ENCODE measurements around the gene DIPK1B.
A peak's percentile ranks its signal among the peaks of the same experiment; 100 is the strongest.

The DIPK1B gene

DNA sequence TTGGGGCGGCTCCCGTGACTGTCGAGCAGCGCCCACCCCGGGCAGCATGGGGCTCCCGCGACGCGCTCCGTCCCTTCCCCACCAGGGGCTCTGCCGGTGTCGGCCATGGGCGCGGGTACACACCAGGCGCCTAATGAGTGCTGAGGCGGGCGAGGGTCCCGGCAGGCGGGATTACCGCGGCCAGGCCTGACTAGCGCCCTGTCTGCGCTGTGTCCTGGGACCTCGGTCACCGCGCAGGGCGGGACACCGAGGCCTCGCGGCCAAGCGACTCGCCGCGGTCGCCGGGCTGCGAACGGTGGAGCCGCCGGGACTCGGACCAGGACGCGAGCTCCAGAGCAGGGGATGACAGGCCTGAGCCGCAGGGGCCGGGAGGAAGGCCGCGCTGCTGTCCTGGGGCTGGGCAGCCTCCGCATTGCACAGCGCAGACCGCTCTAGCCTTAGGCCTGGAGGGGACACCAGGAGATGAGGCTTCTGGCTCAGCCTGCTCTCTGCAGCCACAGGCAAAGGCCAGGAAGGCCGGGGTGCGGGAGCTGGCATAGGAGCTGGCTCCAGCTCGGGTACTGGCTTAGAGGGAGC is 16.3 kb downstream of the DIPK1B start:
- H3K27ac ChIP-seq (ENCODE audit: low read depth, low read length), result peak overlapping the region; percentile 79

DNA sequence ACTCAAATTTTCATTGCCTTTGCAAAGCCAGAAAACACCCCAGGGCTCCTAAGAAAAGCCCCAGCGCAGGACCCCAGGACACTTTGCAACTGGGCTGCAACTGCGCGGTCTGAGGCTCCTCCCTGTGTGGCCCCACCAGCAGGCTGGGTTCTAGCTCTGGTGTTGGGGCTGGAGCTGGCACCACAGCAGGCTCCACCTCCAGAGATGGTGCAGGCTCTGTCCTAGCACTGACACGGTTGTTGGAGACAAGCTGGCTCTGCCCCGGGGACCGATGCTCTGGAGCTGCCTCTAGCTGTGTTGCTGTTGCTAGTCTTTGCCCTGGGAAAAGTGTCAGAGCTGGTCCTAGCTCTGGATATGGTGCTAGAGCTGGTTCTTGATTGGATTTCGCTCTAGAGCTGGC is 16.8 kb downstream of the DIPK1B start:
- H3K27ac ChIP-seq (ENCODE audit: low read depth, low read length), result no peak overlapping the region
- H3F3A ChIP-seq (ENCODE audit: control insufficient read depth, insufficient read depth), result peaks cover 34% of the 10 kb centered on the region
- no peak for TF ChIP-seq EZH2phosphoT487 (IDR thresholded peaks at IDR 0.05; ENCODE audit: borderline replicate concordance, low read length)
- TF ChIP-seq, protein P1, sequence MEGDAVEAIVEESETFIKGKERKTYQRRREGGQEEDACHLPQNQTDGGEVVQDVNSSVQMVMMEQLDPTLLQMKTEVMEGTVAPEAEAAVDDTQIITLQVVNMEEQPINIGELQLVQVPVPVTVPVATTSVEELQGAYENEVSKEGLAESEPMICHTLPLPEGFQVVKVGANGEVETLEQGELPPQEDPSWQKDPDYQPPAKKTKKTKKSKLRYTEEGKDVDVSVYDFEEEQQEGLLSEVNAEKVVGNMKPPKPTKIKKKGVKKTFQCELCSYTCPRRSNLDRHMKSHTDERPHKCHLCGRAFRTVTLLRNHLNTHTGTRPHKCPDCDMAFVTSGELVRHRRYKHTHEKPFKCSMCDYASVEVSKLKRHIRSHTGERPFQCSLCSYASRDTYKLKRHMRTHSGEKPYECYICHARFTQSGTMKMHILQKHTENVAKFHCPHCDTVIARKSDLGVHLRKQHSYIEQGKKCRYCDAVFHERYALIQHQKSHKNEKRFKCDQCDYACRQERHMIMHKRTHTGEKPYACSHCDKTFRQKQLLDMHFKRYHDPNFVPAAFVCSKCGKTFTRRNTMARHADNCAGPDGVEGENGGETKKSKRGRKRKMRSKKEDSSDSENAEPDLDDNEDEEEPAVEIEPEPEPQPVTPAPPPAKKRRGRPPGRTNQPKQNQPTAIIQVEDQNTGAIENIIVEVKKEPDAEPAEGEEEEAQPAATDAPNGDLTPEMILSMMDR (IDR thresholded peaks at IDR 0.05; ENCODE audit: low read depth, low read length, poor library complexity, severe bottlenecking), result no peak

More for the DNA sequence above, 16.3 kb downstream of the DIPK1B start:
- peaks cover 39% of the 10 kb centered on the region for H3F3A ChIP-seq (ENCODE audit: control insufficient read depth, insufficient read depth)
- peak overlapping the region; percentile 83 for H3K4me2 ChIP-seq (ENCODE audit: low read length)
- H3K79me2 ChIP-seq (ENCODE audit: control insufficient read depth, low read length), result peaks cover 62% of the 10 kb centered on the region
- H3K36me3 ChIP-seq (ENCODE audit: control insufficient read depth, low read length), result peaks cover 50% of the 10 kb centered on the region
- peaks cover 32% of the 10 kb centered on the region for H3K4me1 ChIP-seq (ENCODE audit: control insufficient read depth, low read length)
- H4K20me1 ChIP-seq (ENCODE audit: control insufficient read depth, insufficient read depth, low read depth, low read length), result peaks cover 24% of the 10 kb centered on the region
- no peaks in the 10 kb centered on the region for H3K9me3 ChIP-seq (ENCODE audit: control insufficient read depth, insufficient read depth, low read length)
- TF ChIP-seq, protein P1 (IDR thresholded peaks at IDR 0.05; ENCODE audit: low read depth, low read length, poor library complexity, severe bottlenecking), result no peak
- TF ChIP-seq EZH2phosphoT487 (IDR thresholded peaks at IDR 0.05; ENCODE audit: borderline replicate concordance, low read length), result no peak
- H3K9me2 ChIP-seq (replicated peaks; ENCODE audit: control insufficient read depth, low read length), result no peaks in the 10 kb centered on the region
- no peaks in the 10 kb centered on the region for H3K27me3 ChIP-seq (ENCODE audit: control insufficient read depth, low read length)
- peak overlapping the region; percentile 97 for H3K4me3 ChIP-seq (ENCODE audit: low read length)

DNA sequence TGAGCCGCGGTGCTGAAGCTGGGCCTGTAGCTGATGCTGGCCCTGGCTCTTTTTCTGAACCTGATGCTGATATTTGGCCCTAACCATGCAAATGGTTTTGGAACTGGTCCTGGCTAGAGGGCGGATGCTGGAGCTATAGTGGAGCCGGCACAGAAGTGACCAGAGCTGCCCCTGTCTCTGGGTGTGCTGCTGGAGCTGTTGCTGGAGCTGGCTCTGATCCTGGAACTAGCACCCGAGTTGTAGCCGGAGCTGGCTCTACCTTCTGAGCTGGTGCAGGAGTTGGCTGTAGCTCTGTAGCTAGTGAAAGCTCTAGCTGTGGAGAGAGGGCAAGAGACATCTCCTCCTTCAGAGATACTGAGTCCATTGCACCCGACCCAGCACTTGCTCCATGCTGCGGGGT is 17.6 kb downstream of the DIPK1B start:
- TF ChIP-seq, protein P1 (IDR thresholded peaks at IDR 0.05; ENCODE audit: low read depth, low read length, poor library complexity, severe bottlenecking), result no peak
- no peak for TF ChIP-seq EZH2phosphoT487 (IDR thresholded peaks at IDR 0.05; ENCODE audit: borderline replicate concordance, low read length)
- H3K27ac ChIP-seq (ENCODE audit: low read depth, low read length), result no peak overlapping the region
- H3K9me3 ChIP-seq (ENCODE audit: control insufficient read depth, insufficient read depth, low read length), result no peaks in the 10 kb centered on the region
- peak overlapping the region; percentile 83 for H3K4me2 ChIP-seq (ENCODE audit: low read length)
- H3F3A ChIP-seq (ENCODE audit: control insufficient read depth, insufficient read depth), result peaks cover 26% of the 10 kb centered on the region
- peaks cover 24% of the 10 kb centered on the region for H4K20me1 ChIP-seq (ENCODE audit: control insufficient read depth, insufficient read depth, low read depth, low read length)
- H3K4me3 ChIP-seq (ENCODE audit: low read length), result peak overlapping the region; percentile 97
- H3K4me1 ChIP-seq (ENCODE audit: control insufficient read depth, low read length), result peaks cover 32% of the 10 kb centered on the region
- H3K27me3 ChIP-seq (ENCODE audit: control insufficient read depth, low read length), result no peaks in the 10 kb centered on the region
- H3K79me2 ChIP-seq (ENCODE audit: control insufficient read depth, low read length), result peaks cover 60% of the 10 kb centered on the region
- H3K36me3 ChIP-seq (ENCODE audit: control insufficient read depth, low read length), result peaks cover 37% of the 10 kb centered on the region
- H3K9me2 ChIP-seq (replicated peaks; ENCODE audit: control insufficient read depth, low read length), result no peaks in the 10 kb centered on the region

More for the DNA sequence above, 16.8 kb downstream of the DIPK1B start:
- H3K27me3 ChIP-seq (ENCODE audit: control insufficient read depth, low read length), result no peaks in the 10 kb centered on the region
- peaks cover 62% of the 10 kb centered on the region for H3K79me2 ChIP-seq (ENCODE audit: control insufficient read depth, low read length)
- H3K9me3 ChIP-seq (ENCODE audit: control insufficient read depth, insufficient read depth, low read length), result no peaks in the 10 kb centered on the region
- H4K20me1 ChIP-seq (ENCODE audit: control insufficient read depth, insufficient read depth, low read depth, low read length), result peaks cover 24% of the 10 kb centered on the region
- peaks cover 32% of the 10 kb centered on the region for H3K4me1 ChIP-seq (ENCODE audit: control insufficient read depth, low read length)
- H3K4me2 ChIP-seq (ENCODE audit: low read length), result peak overlapping the region; percentile 83
- H3K4me3 ChIP-seq (ENCODE audit: low read length), result peak overlapping the region; percentile 97
- H3K36me3 ChIP-seq (ENCODE audit: control insufficient read depth, low read length), result peaks cover 45% of the 10 kb centered on the region
- H3K9me2 ChIP-seq (replicated peaks; ENCODE audit: control insufficient read depth, low read length), result no peaks in the 10 kb centered on the region
